ENCODE results near the gene ROR2.
A peak's percentile ranks its signal among the peaks of the same experiment; 100 is the strongest.
"Not testable (repeated sequence)": the region's sequence is repeated elsewhere in the genome, so short reads cannot be mapped to it uniquely, and the experiment has no call there.

Gene ROR2

GRCh38 chr9:91793371-91793770 lies 156.7 kb downstream of the ROR2 start:
- H3K27me3 Mint-ChIP-seq; H3K27ac Mint-ChIP-seq; H3K9me3 Mint-ChIP-seq; H3K4me3 Mint-ChIP-seq; H3K36me3 Mint-ChIP-seq (ENCODE audit: low read depth); intact Hi-C loops (cut with micrococcal nuclease); H3K4me1 Mint-ChIP-seq (ENCODE audit: low read depth): not testable (repeated sequence)

DNA sequence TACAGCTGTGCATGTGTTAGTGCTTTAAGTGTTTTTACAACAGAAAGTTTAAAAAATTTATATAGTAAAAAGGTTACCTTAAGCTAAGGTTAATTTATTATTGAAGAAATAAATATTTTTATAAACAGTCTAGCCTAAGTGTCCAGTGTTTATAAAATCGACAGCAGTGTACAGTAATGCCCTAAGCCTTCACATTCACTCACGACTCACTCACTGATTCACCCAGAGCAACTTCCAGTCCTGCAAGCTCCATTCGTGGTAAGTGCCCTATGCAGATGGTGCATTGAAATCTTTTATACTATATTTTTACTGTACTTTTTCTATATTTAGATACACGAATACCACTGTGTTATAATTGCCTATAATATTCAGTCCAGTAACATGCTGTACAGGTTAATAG lies 159.1 kb downstream of the ROR2 start:
- H3K9me3 Mint-ChIP-seq: peaks cover 5% of the 10 kb centered on the region
- no peak overlapping the region for H3K27ac Mint-ChIP-seq
- H3K4me1 Mint-ChIP-seq (ENCODE audit: low read depth): no peaks in the 10 kb centered on the region
- peaks cover 7% of the 10 kb centered on the region for H3K27me3 Mint-ChIP-seq
- intact Hi-C loops (cut with micrococcal nuclease): no loop called here
- H3K4me3 Mint-ChIP-seq: no peak overlapping the region
- no peaks in the 10 kb centered on the region for H3K36me3 Mint-ChIP-seq (ENCODE audit: low read depth)

GRCh38 chr9:91789941-91790340 lies 160.1 kb downstream of the ROR2 start:
- H3K4me3 Mint-ChIP-seq: no peak overlapping the region
- H3K36me3 Mint-ChIP-seq (ENCODE audit: low read depth): no peaks in the 10 kb centered on the region
- H3K27ac Mint-ChIP-seq: no peak overlapping the region
- peaks cover 5% of the 10 kb centered on the region for H3K9me3 Mint-ChIP-seq
- H3K27me3 Mint-ChIP-seq: peaks cover 7% of the 10 kb centered on the region
- intact Hi-C loops (cut with micrococcal nuclease): no loop called here
- no peaks in the 10 kb centered on the region for H3K4me1 Mint-ChIP-seq (ENCODE audit: low read depth)

GRCh38 chr9:91787931-91788330 lies 162.1 kb downstream of the ROR2 start:
- Mint-ChIP-seq H3K4me3 (no peak overlapping the region), H3K4me1 (ENCODE audit: low read depth) (no peaks in the 10 kb centered on the region), H3K36me3 (ENCODE audit: low read depth) (no peaks in the 10 kb centered on the region), H3K9me3 (peaks cover 5% of the 10 kb centered on the region), H3K27me3 (peaks cover 16% of the 10 kb centered on the region), H3K27ac (no peak overlapping the region)
- intact Hi-C loops (cut with micrococcal nuclease): no loop called here

DNA sequence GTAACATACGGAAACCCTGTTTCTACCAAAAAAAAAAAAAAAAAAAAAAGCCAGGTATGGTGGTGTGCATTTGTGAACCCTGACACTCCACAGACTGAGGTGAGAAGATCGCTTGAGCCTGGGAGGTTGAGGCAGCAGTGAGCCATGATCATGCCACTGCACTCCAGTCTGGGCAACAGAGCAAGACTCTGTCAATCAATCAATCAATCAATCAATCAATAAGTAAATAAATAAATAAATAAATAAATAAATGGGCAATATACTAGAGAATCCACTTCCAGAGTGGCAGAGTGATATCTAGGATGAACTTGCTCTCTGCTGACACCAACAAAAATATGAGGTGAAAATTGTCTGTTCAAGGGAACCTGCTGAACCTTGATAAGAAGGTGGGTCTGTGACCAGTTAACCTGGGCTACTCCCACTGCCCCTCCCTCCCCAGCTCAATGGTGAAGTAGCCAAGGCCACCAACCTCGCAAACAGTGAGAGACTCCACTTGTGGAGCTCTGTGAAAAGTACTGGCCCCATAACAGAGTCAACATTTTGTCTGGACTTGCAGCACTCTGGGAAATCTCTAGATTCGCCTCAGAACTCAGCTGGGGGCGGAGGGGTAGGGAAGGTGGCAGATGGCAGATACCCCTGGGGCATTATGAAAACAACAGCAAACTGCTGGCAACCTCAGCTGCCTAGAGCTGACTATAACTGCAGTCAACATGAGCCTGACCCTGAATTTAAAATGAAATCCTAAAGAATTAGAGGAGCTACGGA lies 163.7 kb downstream of the ROR2 start:
- Mint-ChIP-seq H3K36me3 (ENCODE audit: low read depth) (no peaks in the 10 kb centered on the region), H3K4me3 (no peak overlapping the region), H3K27me3 (peaks cover 17% of the 10 kb centered on the region), H3K27ac (no peak overlapping the region), H3K9me3 (peaks cover 5% of the 10 kb centered on the region), H3K4me1 (ENCODE audit: low read depth) (no peaks in the 10 kb centered on the region)
- intact Hi-C loops (cut with micrococcal nuclease): no loop called here

- intact Hi-C loops (cut with micrococcal nuclease): no loop called here
- Mint-ChIP-seq H3K4me3 (no peak overlapping the region), H3K36me3 (ENCODE audit: low read depth) (no peaks in the 10 kb centered on the region)
Measured at GRCh38 chr9:91785447-91785842, 164.6 kb downstream of the ROR2 start.

DNA sequence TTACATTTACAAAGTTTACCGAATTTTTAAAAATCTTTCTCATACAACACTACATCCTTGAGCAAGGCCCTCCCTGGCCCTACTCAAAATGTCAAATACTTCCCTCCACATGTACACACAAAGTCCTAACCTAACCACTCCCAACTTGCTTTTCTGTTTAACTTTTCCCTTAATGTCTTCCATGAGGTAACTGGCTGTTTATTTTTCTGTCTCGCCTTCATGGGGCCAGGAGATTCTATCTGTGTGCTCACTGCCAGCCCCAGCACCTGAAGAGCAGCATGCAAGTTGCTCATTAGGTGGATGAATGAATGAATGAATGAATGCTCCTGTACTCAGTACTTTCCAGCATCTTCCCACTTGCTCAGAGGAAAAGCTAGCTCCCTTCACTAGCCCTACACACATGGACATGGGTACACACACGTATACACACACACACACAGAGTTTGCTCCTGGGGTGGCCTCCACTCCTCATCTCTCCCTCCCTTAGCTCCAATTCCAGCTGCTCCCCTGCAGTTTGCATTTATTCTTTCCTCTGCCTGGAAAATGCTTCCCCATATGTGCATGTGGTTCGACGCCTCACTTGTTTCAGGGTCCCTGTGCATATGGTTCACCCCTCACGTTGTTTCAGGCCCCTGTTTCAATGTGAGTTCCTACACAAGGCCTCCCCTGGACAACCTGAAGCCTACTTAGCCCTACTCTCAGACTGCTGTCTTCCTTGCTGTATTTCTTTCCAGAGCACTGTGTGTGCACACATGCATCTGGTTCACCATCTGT lies 165.2 kb downstream of the ROR2 start:
- intact Hi-C loops (cut with micrococcal nuclease): no loop called here
- Mint-ChIP-seq H3K4me3 (no peak overlapping the region), H3K9me3 (peaks cover 5% of the 10 kb centered on the region), H3K36me3 (ENCODE audit: low read depth) (no peaks in the 10 kb centered on the region), H3K4me1 (ENCODE audit: low read depth) (no peaks in the 10 kb centered on the region), H3K27ac (peak overlapping the region; percentile 48), H3K27me3 (peaks cover 18% of the 10 kb centered on the region)

More at GRCh38 chr9:91785447-91785842, 164.6 kb downstream of the ROR2 start:
- H3K9me3 Mint-ChIP-seq: peaks cover 5% of the 10 kb centered on the region
- peaks cover 17% of the 10 kb centered on the region for H3K27me3 Mint-ChIP-seq
- no peaks in the 10 kb centered on the region for H3K4me1 Mint-ChIP-seq (ENCODE audit: low read depth)
- H3K27ac Mint-ChIP-seq: no peak overlapping the region

GRCh38 chr9:91783876-91784672 lies 166.0 kb downstream of the ROR2 start:
- Mint-ChIP-seq H3K27ac (peak overlapping the region; percentile 48), H3K27me3 (peaks cover 16% of the 10 kb centered on the region), H3K4me3 (no peak overlapping the region), H3K4me1 (ENCODE audit: low read depth) (no peaks in the 10 kb centered on the region), H3K36me3 (ENCODE audit: low read depth) (no peaks in the 10 kb centered on the region), H3K9me3 (peaks cover 5% of the 10 kb centered on the region)
- intact Hi-C loops (cut with micrococcal nuclease): no loop called here

DNA sequence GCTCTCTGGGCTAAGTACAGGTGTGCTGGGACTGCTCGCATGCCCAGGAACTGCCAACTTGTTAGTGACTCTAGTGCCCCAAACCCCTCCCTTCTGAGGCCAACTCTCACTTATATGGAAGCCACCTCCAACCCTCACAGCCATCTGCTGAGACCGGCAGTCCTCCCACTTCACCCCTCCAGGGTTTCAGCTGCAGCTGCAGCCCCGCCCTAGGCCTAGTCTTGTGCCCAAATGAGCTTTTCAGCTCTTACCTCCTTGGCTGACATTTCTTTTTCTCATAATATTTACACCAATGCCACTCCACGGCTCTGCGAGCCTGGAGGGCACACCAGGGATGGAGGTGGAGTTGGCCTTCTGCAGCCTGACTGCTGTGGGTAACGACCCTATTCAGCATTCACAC lies 166.6 kb downstream of the ROR2 start:
- Mint-ChIP-seq H3K27me3 (peaks cover 16% of the 10 kb centered on the region), H3K4me3 (no peak overlapping the region), H3K27ac (peak overlapping the region; percentile 12), H3K9me3 (peaks cover 5% of the 10 kb centered on the region), H3K36me3 (ENCODE audit: low read depth) (no peaks in the 10 kb centered on the region), H3K4me1 (ENCODE audit: low read depth) (no peaks in the 10 kb centered on the region)
- intact Hi-C loops (cut with micrococcal nuclease): no loop called here

DNA sequence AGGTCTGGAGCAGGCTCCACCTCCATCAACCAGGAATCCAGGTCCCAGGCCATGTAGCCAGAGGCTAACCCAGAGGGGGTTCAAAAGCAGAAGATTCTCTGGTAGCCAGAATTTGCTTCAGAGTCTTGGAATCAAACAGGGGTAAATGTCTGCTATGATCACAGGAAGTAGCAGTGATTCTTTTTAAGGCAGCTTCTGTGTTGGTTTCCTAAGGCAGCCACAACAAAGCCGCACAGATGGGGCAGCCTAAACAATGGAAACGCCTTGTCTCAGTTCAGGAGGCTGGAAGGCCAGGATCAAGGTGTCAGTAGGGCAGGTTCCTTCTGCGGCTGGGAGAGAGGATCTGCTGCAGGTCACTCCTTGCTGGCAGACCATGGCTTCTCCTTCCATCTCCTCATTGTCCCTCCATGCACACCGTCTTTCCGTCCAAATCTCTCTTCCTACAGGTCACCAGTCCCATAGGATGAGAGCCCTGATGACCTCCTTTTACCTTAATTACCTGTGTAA lies 167.3 kb downstream of the ROR2 start:
- Mint-ChIP-seq H3K4me3 (no peak overlapping the region), H3K27me3 (peaks cover 15% of the 10 kb centered on the region), H3K9me3 (peaks cover 2% of the 10 kb centered on the region), H3K27ac (peak overlapping the region; percentile 12), H3K4me1 (ENCODE audit: low read depth) (peaks cover 3% of the 10 kb centered on the region), H3K36me3 (ENCODE audit: low read depth) (no peaks in the 10 kb centered on the region)
- intact Hi-C loops (cut with micrococcal nuclease): no loop called here

- intact Hi-C loops (cut with micrococcal nuclease): no loop called here
- no peaks in the 10 kb centered on the region for H3K9me3 Mint-ChIP-seq
- no peak overlapping the region for H3K27ac Mint-ChIP-seq
- H3K4me3 Mint-ChIP-seq: no peak overlapping the region
- no peaks in the 10 kb centered on the region for H3K36me3 Mint-ChIP-seq (ENCODE audit: low read depth)
- H3K27me3 Mint-ChIP-seq: peaks cover 13% of the 10 kb centered on the region
- H3K4me1 Mint-ChIP-seq (ENCODE audit: low read depth): peaks cover 11% of the 10 kb centered on the region
Measured at GRCh38 chr9:91781906-91782305, 168.1 kb downstream of the ROR2 start.

- Mint-ChIP-seq H3K36me3 (ENCODE audit: low read depth) (no peaks in the 10 kb centered on the region), H3K9me3 (no peaks in the 10 kb centered on the region), H3K27me3 (peaks cover 18% of the 10 kb centered on the region), H3K4me3 (no peak overlapping the region), H3K4me1 (ENCODE audit: low read depth) (peaks cover 19% of the 10 kb centered on the region), H3K27ac (no peak overlapping the region)
- intact Hi-C loops (cut with micrococcal nuclease): no loop called here
Measured at GRCh38 chr9:91781116-91781515, 168.9 kb downstream of the ROR2 start.

- Mint-ChIP-seq H3K27ac (peak overlapping the region; percentile 71), H3K9me3 (no peaks in the 10 kb centered on the region), H3K4me3 (no peak overlapping the region), H3K27me3 (peaks cover 13% of the 10 kb centered on the region), H3K36me3 (ENCODE audit: low read depth) (no peaks in the 10 kb centered on the region), H3K4me1 (ENCODE audit: low read depth) (peaks cover 48% of the 10 kb centered on the region)
- intact Hi-C loops (cut with micrococcal nuclease): loop anchor here (10.0 kb wide), 1 partner anchor 127 kb away; no protein-coding TSS in a partner anchor
Measured at GRCh38 chr9:91778031-91778430, 172.0 kb downstream of the ROR2 start.

Data from dendritic cell treated with granulocyte-macrophage colony-stimulating factor and Interleukin-4, amounts not matched to agents 40 ng/mL and 50 ng/mL, for 4 days (primary cell).